ENCODE results near the gene FRY.

Gene FRY

GRCh38 chr13:32032759-32033158, 1.2 kb downstream of the FRY start:
- Histone ChIP-seq H3K27ac (ENCODE audit: low read depth, low read length) (peak overlapping the region; percentile 90), H3K27me3 (ENCODE audit: control insufficient read depth in 1 of 2, insufficient read depth in 2 of 2, low read length in 2 of 2) (no peaks in the 10 kb centered on the region), H3K36me3 (ENCODE audit: insufficient read depth, low read length) (no peaks in the 10 kb centered on the region), H3K4me1 (ENCODE audit: insufficient read depth, low read length) (peaks cover 52% of the 10 kb centered on the region), H3K9ac (ENCODE audit: low read length) (no peak overlapping the region), H3K4me3 (ENCODE audit: low read depth in 1 of 2, low read length in 2 of 2) (peak overlapping the region in 1 of 2 donors; percentile 26), H3K9me3 (ENCODE audit: low read length) (no peaks in the 10 kb centered on the region)

DNA sequence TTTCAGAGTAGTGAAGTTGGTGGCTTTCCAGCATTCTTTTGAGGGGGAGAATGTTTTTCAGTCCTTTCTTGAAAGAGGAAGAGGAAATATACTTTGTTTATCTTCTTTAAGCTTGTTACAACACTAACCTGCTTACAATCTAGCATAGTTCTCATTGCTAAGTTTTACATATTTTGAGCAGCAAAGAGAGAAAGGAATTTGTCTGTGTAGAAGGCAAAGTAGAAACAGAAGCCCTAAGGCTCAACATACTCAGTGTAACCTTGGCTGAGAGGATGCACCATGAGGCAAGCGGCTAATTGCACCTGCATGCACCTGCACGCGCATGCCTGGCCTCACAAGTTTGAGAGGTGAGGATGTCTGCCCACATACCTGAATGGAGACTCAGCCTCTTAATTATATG, 2.2 kb downstream of the FRY start:
- Histone ChIP-seq H3K9me3 (ENCODE audit: low read length) (no peaks in the 10 kb centered on the region), H3K4me3 (ENCODE audit: low read depth in 1 of 2, low read length in 2 of 2) (no peak overlapping the region), H3K4me1 (ENCODE audit: insufficient read depth, low read length) (peaks cover 59% of the 10 kb centered on the region), H3K27me3 (ENCODE audit: control insufficient read depth in 1 of 2, insufficient read depth in 2 of 2, low read length in 2 of 2) (no peaks in the 10 kb centered on the region), H3K9ac (ENCODE audit: low read length) (no peak overlapping the region), H3K36me3 (ENCODE audit: insufficient read depth, low read length) (no peaks in the 10 kb centered on the region), H3K27ac (ENCODE audit: low read depth, low read length) (no peak overlapping the region)

DNA sequence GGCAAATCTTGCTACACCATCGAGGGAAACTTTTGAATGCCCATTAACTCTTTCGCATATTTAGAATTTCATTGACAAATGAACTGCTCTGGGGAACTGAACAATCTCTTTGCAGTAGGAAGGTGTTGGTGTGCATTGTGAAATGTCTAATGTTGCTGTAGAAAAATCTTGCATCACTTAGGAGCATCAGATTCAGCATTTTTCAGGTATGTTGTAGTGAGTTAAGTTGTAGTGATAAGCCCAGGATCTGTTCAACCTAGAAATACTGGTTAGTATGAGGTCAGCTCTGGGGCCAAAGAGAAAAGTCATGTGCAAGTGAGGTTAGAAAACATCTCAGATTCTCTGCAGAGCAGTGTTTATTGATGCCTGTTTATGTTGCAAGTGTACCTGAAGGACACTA, 4.1 kb downstream of the FRY start:
- no peaks in the 10 kb centered on the region for H3K9me3 ChIP-seq (ENCODE audit: low read length)
- peaks cover 74% of the 10 kb centered on the region for H3K4me1 ChIP-seq (ENCODE audit: insufficient read depth, low read length)
- H3K36me3 ChIP-seq (ENCODE audit: insufficient read depth, low read length), result no peaks in the 10 kb centered on the region
- H3K4me3 ChIP-seq (ENCODE audit: low read depth in 1 of 2, low read length in 2 of 2), result no peak overlapping the region
- H3K27me3 ChIP-seq (ENCODE audit: control insufficient read depth in 1 of 2, insufficient read depth in 2 of 2, low read length in 2 of 2), result no peaks in the 10 kb centered on the region
- no peak overlapping the region for H3K9ac ChIP-seq (ENCODE audit: low read length)
- peak overlapping the region; percentile 82 for H3K27ac ChIP-seq (ENCODE audit: low read depth, low read length)

DNA sequence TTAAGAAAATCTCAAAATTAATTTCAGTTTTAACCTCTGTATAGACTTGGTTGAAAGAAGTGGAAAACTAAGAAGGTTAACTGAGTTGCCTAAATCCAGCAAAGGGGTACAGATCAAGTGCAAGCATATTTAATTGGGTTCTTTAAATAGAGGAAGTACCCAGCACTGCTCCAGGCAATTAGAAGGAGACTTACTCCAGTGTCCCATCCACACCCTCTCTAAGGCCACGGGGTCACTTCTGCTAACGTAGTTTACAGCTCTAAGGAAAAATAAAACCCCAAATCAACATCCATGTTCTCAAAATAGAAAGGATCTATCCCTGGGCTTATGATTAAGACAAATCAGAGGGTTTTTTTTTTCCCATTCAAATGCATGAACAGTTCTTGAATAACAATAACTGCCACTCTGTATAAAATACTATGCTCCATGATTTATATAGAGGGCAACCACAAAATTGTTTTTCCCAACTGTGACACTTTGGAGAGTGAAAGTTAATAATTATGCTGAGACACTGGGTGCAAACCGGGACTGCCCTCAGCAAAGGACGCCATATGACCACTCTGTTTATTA, 4.6 kb downstream of the FRY start:
- H3K27me3 ChIP-seq (ENCODE audit: control insufficient read depth in 1 of 2, insufficient read depth in 2 of 2, low read length in 2 of 2), result no peaks in the 10 kb centered on the region
- H3K27ac ChIP-seq (ENCODE audit: low read depth, low read length), result peak overlapping the region; percentile 82
- peak overlapping the region in 1 of 2 donors; percentile 38 for H3K4me3 ChIP-seq (ENCODE audit: low read depth in 1 of 2, low read length in 2 of 2)
- H3K4me1 ChIP-seq (ENCODE audit: insufficient read depth, low read length), result peaks cover 74% of the 10 kb centered on the region
- H3K36me3 ChIP-seq (ENCODE audit: insufficient read depth, low read length), result no peaks in the 10 kb centered on the region
- no peaks in the 10 kb centered on the region for H3K9me3 ChIP-seq (ENCODE audit: low read length)
- H3K9ac ChIP-seq (ENCODE audit: low read length), result no peak overlapping the region

DNA sequence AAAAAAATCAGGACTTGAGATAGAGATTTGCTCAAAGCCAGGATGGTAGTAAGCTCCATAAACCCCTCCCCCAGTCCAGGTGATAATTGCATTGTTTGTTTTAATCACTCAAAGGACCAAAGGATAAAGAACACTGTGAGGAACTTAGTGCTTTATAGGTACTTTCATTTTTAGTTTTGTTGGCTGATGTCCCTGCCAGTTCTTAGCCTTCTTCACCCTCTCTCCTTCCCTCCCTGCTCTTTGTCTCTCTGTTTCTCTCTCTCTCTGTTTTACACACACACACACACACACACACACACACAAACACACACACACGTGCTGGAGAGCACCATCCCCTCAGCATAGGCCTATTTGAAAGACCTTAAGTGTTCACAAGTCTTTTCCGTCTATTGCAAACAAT, 5.2 kb downstream of the FRY start:
- H3K27ac ChIP-seq (ENCODE audit: low read depth, low read length), result peak overlapping the region; percentile 82
- no peaks in the 10 kb centered on the region for H3K36me3 ChIP-seq (ENCODE audit: insufficient read depth, low read length)
- H3K4me1 ChIP-seq (ENCODE audit: insufficient read depth, low read length), result peaks cover 74% of the 10 kb centered on the region
- H3K9me3 ChIP-seq (ENCODE audit: low read length), result no peaks in the 10 kb centered on the region
- peak overlapping the region in 1 of 2 donors; percentile 38 for H3K4me3 ChIP-seq (ENCODE audit: low read depth in 1 of 2, low read length in 2 of 2)
- no peaks in the 10 kb centered on the region for H3K27me3 ChIP-seq (ENCODE audit: control insufficient read depth in 1 of 2, insufficient read depth in 2 of 2, low read length in 2 of 2)
- H3K9ac ChIP-seq (ENCODE audit: low read length), result no peak overlapping the region

- no peaks in the 10 kb centered on the region for H3K9me3 ChIP-seq (ENCODE audit: low read length)
- no peaks in the 10 kb centered on the region for H3K27me3 ChIP-seq (ENCODE audit: control insufficient read depth in 1 of 2, insufficient read depth in 2 of 2, low read length in 2 of 2)
- H3K36me3 ChIP-seq (ENCODE audit: insufficient read depth, low read length), result no peaks in the 10 kb centered on the region
- peak overlapping the region; percentile 82 for H3K27ac ChIP-seq (ENCODE audit: low read depth, low read length)
- H3K4me1 ChIP-seq (ENCODE audit: insufficient read depth, low read length), result peaks cover 70% of the 10 kb centered on the region
- H3K4me3 ChIP-seq (ENCODE audit: low read depth in 1 of 2, low read length in 2 of 2), result no peak overlapping the region
- no peak overlapping the region for H3K9ac ChIP-seq (ENCODE audit: low read length)
Measured at GRCh38 chr13:32037471-32037870, 5.9 kb downstream of the FRY start.

GRCh38 chr13:32038343-32038742, 6.8 kb downstream of the FRY start:
- Histone ChIP-seq H3K9me3 (ENCODE audit: low read length) (no peaks in the 10 kb centered on the region), H3K27me3 (ENCODE audit: control insufficient read depth in 1 of 2, insufficient read depth in 2 of 2, low read length in 2 of 2) (no peaks in the 10 kb centered on the region), H3K36me3 (ENCODE audit: insufficient read depth, low read length) (no peaks in the 10 kb centered on the region), H3K4me3 (ENCODE audit: low read depth in 1 of 2, low read length in 2 of 2) (no peak overlapping the region), H3K4me1 (ENCODE audit: insufficient read depth, low read length) (peaks cover 63% of the 10 kb centered on the region), H3K27ac (ENCODE audit: low read depth, low read length) (peak overlapping the region; percentile 56), H3K9ac (ENCODE audit: low read length) (no peak overlapping the region)

DNA sequence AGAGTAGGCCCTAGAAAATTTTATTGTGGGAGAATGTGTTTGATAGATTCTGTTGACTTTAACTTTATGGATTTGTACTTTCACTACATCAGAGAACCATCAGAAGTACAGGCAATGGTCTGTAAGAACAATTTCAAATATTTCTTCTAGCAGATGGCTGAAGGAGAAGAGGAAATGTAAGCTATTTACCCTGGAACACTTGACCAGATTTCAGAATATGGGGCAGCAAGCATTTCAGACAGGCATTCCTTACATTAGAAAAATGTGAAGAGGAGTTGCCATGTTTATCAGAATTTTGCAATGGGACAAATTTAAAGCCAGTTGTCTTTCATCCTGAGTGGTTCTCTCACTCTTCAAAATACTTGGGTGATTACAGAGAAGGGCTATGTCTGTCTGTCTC, 7.5 kb downstream of the FRY start:
- Histone ChIP-seq H3K4me3 (ENCODE audit: low read depth in 1 of 2, low read length in 2 of 2) (no peak overlapping the region), H3K27ac (ENCODE audit: low read depth, low read length) (peak overlapping the region; percentile 68), H3K27me3 (ENCODE audit: control insufficient read depth in 1 of 2, insufficient read depth in 2 of 2, low read length in 2 of 2) (no peaks in the 10 kb centered on the region), H3K36me3 (ENCODE audit: insufficient read depth, low read length) (no peaks in the 10 kb centered on the region), H3K9me3 (ENCODE audit: low read length) (no peaks in the 10 kb centered on the region), H3K9ac (ENCODE audit: low read length) (no peak overlapping the region), H3K4me1 (ENCODE audit: insufficient read depth, low read length) (peaks cover 56% of the 10 kb centered on the region)

DNA sequence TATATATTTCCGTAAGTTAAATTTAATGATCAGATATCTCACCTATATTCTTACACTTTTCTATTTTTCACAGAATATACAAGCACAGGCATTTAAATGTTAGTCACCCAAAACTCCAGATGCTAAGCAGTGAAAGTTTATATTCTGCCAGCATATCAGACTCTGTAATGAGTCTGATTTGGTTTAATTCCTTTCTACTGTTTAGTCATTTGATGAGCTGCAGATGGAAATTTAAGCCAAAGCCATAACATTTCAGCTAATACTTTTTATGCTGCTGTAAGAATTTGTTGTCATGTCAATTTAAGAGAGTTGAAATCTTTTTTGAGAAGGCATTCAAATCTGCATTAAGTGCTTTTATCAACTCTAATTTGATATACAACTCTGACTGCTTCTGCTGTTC, 8.0 kb downstream of the FRY start:
- peak overlapping the region; percentile 68 for H3K27ac ChIP-seq (ENCODE audit: low read depth, low read length)
- H3K4me3 ChIP-seq (ENCODE audit: low read depth in 1 of 2, low read length in 2 of 2), result no peak overlapping the region
- H3K36me3 ChIP-seq (ENCODE audit: insufficient read depth, low read length), result no peaks in the 10 kb centered on the region
- peaks cover 54% of the 10 kb centered on the region for H3K4me1 ChIP-seq (ENCODE audit: insufficient read depth, low read length)
- H3K27me3 ChIP-seq (ENCODE audit: control insufficient read depth in 1 of 2, insufficient read depth in 2 of 2, low read length in 2 of 2), result no peaks in the 10 kb centered on the region
- no peaks in the 10 kb centered on the region for H3K9me3 ChIP-seq (ENCODE audit: low read length)
- H3K9ac ChIP-seq (ENCODE audit: low read length), result no peak overlapping the region

DNA sequence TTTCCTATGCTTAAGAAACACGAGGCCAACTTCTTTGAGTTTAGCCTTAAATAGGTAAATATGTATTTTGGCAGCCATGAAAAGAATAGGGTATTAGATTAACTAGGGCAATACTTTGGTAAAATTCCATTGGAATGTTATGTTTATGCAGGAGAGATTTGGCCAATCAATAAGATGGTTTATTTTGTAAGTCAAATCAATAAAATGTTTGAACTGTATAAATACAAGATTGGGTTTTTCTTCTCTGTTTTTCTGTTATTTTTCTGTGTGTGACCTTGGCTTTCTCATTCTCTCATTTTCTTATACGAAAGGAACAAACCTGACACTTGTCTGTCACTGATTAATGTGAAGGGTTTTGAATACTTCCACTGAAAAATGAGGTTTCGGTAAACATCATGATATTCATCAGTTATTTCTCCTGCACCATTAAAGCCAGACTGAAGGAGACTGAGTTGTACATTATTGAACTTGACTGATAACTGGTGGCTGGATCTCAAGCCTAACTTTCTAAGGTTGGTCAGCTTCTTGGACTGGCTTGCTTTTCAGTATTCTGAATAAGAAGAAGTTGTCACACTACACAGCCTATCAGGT, 8.6 kb downstream of the FRY start:
- no peaks in the 10 kb centered on the region for H3K9me3 ChIP-seq (ENCODE audit: low read length)
- H3K4me1 ChIP-seq (ENCODE audit: insufficient read depth, low read length), result peaks cover 47% of the 10 kb centered on the region
- H3K9ac ChIP-seq (ENCODE audit: low read length), result no peak overlapping the region
- no peaks in the 10 kb centered on the region for H3K36me3 ChIP-seq (ENCODE audit: insufficient read depth, low read length)
- H3K27me3 ChIP-seq (ENCODE audit: control insufficient read depth in 1 of 2, insufficient read depth in 2 of 2, low read length in 2 of 2), result no peaks in the 10 kb centered on the region
- peak overlapping the region; percentile 68 for H3K27ac ChIP-seq (ENCODE audit: low read depth, low read length)
- H3K4me3 ChIP-seq (ENCODE audit: low read depth in 1 of 2, low read length in 2 of 2), result no peak overlapping the region

DNA sequence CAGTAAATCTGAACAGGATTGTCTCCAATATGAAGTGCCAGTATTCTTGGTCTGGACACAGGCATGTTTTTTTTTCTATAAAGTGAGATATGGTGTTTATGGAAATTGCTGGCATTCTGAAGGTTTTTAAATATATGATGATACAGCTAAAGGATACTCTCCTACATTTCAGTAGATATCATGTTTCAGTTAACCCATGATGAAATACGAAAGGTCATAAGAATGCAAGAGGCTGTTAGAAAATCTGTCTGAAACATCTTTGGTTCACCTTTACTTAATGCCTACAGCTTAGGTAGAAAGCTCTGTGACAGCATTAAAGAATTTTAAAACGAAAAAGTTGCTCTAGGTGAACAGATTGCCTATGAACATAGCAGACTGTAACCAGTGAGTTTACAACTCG, 9.1 kb downstream of the FRY start:
- no peak overlapping the region for H3K9ac ChIP-seq (ENCODE audit: low read length)
- H3K27ac ChIP-seq (ENCODE audit: low read depth, low read length), result no peak overlapping the region
- H3K27me3 ChIP-seq (ENCODE audit: control insufficient read depth in 1 of 2, insufficient read depth in 2 of 2, low read length in 2 of 2), result no peaks in the 10 kb centered on the region
- peaks cover 46% of the 10 kb centered on the region for H3K4me1 ChIP-seq (ENCODE audit: insufficient read depth, low read length)
- H3K36me3 ChIP-seq (ENCODE audit: insufficient read depth, low read length), result no peaks in the 10 kb centered on the region
- no peak overlapping the region for H3K4me3 ChIP-seq (ENCODE audit: low read depth in 1 of 2, low read length in 2 of 2)
- no peaks in the 10 kb centered on the region for H3K9me3 ChIP-seq (ENCODE audit: low read length)

DNA sequence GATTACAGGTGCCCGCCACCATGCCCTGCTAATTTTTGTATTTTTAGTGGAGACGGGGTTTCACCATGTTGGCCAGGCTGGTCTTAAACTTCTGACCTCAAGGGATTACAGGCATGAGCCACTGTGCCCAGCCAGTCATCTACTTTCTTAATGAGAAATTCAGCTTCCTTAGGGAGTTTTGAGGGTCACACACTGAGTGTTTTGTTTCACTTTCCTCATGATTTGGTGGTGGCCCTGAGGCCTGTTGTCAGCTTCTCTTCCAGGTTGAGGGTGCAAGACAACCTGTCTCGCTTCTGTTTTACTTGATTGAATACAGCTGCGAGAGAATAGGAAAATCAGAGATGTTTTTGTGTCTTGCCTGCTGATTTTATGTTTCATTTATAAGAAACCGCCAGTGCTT, 9.9 kb downstream of the FRY start:
- no peak overlapping the region for H3K9ac ChIP-seq (ENCODE audit: low read length)
- H3K27me3 ChIP-seq (ENCODE audit: control insufficient read depth in 1 of 2, insufficient read depth in 2 of 2, low read length in 2 of 2), result no peaks in the 10 kb centered on the region
- no peaks in the 10 kb centered on the region for H3K36me3 ChIP-seq (ENCODE audit: insufficient read depth, low read length)
- no peak overlapping the region for H3K4me3 ChIP-seq (ENCODE audit: low read depth in 1 of 2, low read length in 2 of 2)
- H3K9me3 ChIP-seq (ENCODE audit: low read length), result no peaks in the 10 kb centered on the region
- H3K27ac ChIP-seq (ENCODE audit: low read depth, low read length), result no peak overlapping the region
- H3K4me1 ChIP-seq (ENCODE audit: insufficient read depth, low read length), result peaks cover 46% of the 10 kb centered on the region
